Prostate gland (tissue), 2 donors: ENCODE results near the gene FAM110A.

ENCODE experiments used
- POLR2AphosphoS5 ChIP-seq: sonication (generic); formaldehyde crosslinking; IDR thresholded peaks from one replicate; pipeline ENCODE4 v1.6.1; 2017; ENCODE audit warnings: antibody characterized with exemption
- TF ChIP-seq, protein P1 (sequence below), 4 experiments: fragments of 200-600 bp in 2 of 4; fragments of 450-650 bp in 2 of 4; sonication (generic) in 2 of 4; IDR thresholded peaks; 1 replicate in 3 of 4; 2 replicates in 1 of 4; pipeline ENCODE4 v1.5.1; 2016 to 2019; ENCODE audit warnings: antibody characterized with exemption in 4 of 4, mild to moderate bottlenecking in 2 of 4, moderate library complexity in 2 of 4

DNA sequence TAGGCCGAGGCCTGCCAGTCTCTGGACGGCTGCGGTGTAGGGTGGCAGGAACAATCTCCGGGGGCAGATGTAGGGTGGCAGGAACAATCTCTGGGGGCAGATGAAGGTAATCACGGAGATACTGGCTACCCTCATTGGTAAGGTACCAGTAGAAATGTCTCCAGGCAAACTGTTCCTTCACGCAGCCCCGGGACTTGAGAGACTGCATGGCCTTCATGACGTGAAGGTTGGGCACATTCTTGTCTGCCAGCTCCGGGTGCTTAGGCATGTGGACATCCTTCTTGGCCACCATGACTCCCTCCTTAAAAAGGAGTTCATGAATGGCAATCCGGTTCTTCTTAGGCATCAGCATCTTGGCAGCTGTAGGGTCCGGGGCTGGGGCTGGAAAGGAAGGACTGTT, 6.1 kb downstream of the FAM110A start:
- TF ChIP-seq, protein P1, sequence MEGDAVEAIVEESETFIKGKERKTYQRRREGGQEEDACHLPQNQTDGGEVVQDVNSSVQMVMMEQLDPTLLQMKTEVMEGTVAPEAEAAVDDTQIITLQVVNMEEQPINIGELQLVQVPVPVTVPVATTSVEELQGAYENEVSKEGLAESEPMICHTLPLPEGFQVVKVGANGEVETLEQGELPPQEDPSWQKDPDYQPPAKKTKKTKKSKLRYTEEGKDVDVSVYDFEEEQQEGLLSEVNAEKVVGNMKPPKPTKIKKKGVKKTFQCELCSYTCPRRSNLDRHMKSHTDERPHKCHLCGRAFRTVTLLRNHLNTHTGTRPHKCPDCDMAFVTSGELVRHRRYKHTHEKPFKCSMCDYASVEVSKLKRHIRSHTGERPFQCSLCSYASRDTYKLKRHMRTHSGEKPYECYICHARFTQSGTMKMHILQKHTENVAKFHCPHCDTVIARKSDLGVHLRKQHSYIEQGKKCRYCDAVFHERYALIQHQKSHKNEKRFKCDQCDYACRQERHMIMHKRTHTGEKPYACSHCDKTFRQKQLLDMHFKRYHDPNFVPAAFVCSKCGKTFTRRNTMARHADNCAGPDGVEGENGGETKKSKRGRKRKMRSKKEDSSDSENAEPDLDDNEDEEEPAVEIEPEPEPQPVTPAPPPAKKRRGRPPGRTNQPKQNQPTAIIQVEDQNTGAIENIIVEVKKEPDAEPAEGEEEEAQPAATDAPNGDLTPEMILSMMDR (IDR thresholded peaks at IDR 0.05) = no peak
- no peak for TF ChIP-seq POLR2AphosphoS5
